HCT116 (cell line): ENCODE measurements around the gene NLRP14. TPM values are rescaled to one million over a fixed set of nuclear protein-coding genes. Genes with fewer than 3 reads are reported as not detected.
A peak's percentile ranks its signal among the peaks of the same experiment; 100 is the strongest.

Source experiments
- ATAC-seq: fragments of 200-7000 bp; cut with Tn5 transposase; 2 replicates; pipeline ENCODE4 v1.9.1; 2020; ENCODE audit warnings: mild to moderate bottlenecking, moderate library complexity
- BruUV-seq: library from RNA; stranded (reverse); fragments of 400-500 nt; replicated peaks from 2 replicates; lab custom pipeline; 2021; lab: Mats Ljungman, UMichigan
- CTCF ChIA-PET: fragments of 300-600 bp; sonication (Branson Sonifier 250); formaldehyde crosslinking; loops from one replicate; lab custom pipeline; 2021; ENCODE audit warnings: antibody characterized with exemption; lab: Charles Lee
- POLR2A ChIA-PET: fragments of 300-600, 350-600 bp; sonication (Branson Sonifier 250); formaldehyde crosslinking; loops from one replicate; lab custom pipeline; 2021; ENCODE audit warnings: antibody characterized with exemption; lab: Charles Lee
- RAD21 ChIA-PET, 2 experiments: fragments of 300-600 bp; sonication (Branson Sonifier 250); formaldehyde crosslinking; loops; one replicate each; lab custom pipeline; 2023; ENCODE audit warnings: low total read pairs in 2 of 2; ENCODE audit not compliant: uncharacterized antibody in 2 of 2, unreplicated experiment in 2 of 2, low non-redundant PET in 1 of 2; lab: Charles Lee
- DNase-seq: peaks from one replicate; pipeline ENCODE4 v3.0.0-alpha.2; 2010; ENCODE audit warnings: low read depth, low spot score
- H2AFZ ChIP-seq: fragments of 200-600 bp; shearing (Covaris generic), sonication (generic); 2 replicates; pipeline ENCODE4 v1.6.1; 2017; ENCODE audit warnings: low read depth, mixed run types, mixed read lengths, antibody characterized with exemption, low read length; ENCODE audit not compliant: poor library complexity, severe bottlenecking
- H3K27ac ChIP-seq: 2 replicates; pipeline ENCODE4 v1.5.1; 2012; ENCODE audit warnings: low read depth, low read length
- H3K27me3 ChIP-seq: fragments of 200-600 bp; sonication (generic); 2 replicates; pipeline ENCODE4 v1.6.1; 2016; ENCODE audit warnings: mixed run types, low read length, mixed read lengths; ENCODE audit not compliant: insufficient read depth
- H3K36me3 ChIP-seq, 2 experiments: fragments of 200-500 bp in 1 of 2; fragments of 200-600 bp in 1 of 2; sonication (Bioruptor generic) in 1 of 2; sonication (generic) in 1 of 2; 2 replicates each; pipeline versions ENCODE4 v1.5.1 to v1.6.1; 2014 to 2016; ENCODE audit warnings: low read length in 2 of 2, inconsistent platforms in 1 of 2, mixed read lengths in 1 of 2, mixed run types in 1 of 2; ENCODE audit not compliant: insufficient read depth in 2 of 2, control insufficient read depth in 1 of 2
- H3K4me1 ChIP-seq, 2 experiments: fragments of 200-600 bp in 1 of 2; sonication (generic) in 1 of 2; 2 replicates each; pipeline versions ENCODE4 v1.5.1 to v1.6.1; 2012 to 2017; ENCODE audit warnings: low read length in 2 of 2, inconsistent platforms in 1 of 2, mild to moderate bottlenecking in 1 of 2, mixed read lengths in 1 of 2, mixed run types in 1 of 2, moderate library complexity in 1 of 2; ENCODE audit not compliant: insufficient read depth in 2 of 2, control insufficient read depth in 1 of 2
- H3K4me2 ChIP-seq: fragments of 200-600 bp; sonication (generic); 2 replicates; pipeline ENCODE4 v1.6.1; 2017; ENCODE audit warnings: mixed run types, low read length, mixed read lengths
- H3K4me3 ChIP-seq, 2 experiments: fragments of 200-600 bp in 1 of 2; sonication (generic) in 1 of 2; replicated peaks in 1 of 2; 2 replicates each; pipeline ENCODE4 v1.5.1; 2011 to 2016; ENCODE audit warnings: low read length in 2 of 2, control low read depth in 1 of 2, low read depth in 1 of 2, mild to moderate bottlenecking in 1 of 2, mixed read lengths in 1 of 2, mixed run types in 1 of 2
- H3K79me2 ChIP-seq: fragments of 200-600 bp; sonication (generic); 2 replicates; pipeline ENCODE4 v1.6.1; 2017; ENCODE audit warnings: mild to moderate bottlenecking, mixed run types, low read length, moderate library complexity, mixed read lengths; ENCODE audit not compliant: insufficient read depth
- H3K9ac ChIP-seq: fragments of 200-600 bp; sonication (generic); 2 replicates; pipeline ENCODE4 v1.6.1; 2016; ENCODE audit warnings: low read length, mixed read lengths
- H3K9me2 ChIP-seq: fragments of 200-600 bp; sonication (generic), shearing (Covaris generic); 2 replicates; pipeline ENCODE4 v1.6.1; 2017; ENCODE audit warnings: mixed run types, mild to moderate bottlenecking, moderate library complexity; ENCODE audit not compliant: insufficient read depth
- H3K9me3 ChIP-seq, 2 experiments: fragments of 200-500 bp in 1 of 2; fragments of 200-600 bp in 1 of 2; sonication (Bioruptor generic) in 1 of 2; sonication (generic) in 1 of 2; 2 replicates each; pipeline ENCODE4 v1.6.1; 2014 to 2017; ENCODE audit warnings: low read length in 2 of 2, mixed read lengths in 2 of 2, inconsistent platforms in 1 of 2, low read depth in 1 of 2, mild to moderate bottlenecking in 1 of 2, mixed run types in 1 of 2, moderate library complexity in 1 of 2; ENCODE audit not compliant: control insufficient read depth in 1 of 2, insufficient read depth in 1 of 2
- H4K20me1 ChIP-seq: fragments of 200-600 bp; sonication (generic), shearing (Covaris generic); 2 replicates; pipeline ENCODE4 v1.6.1; 2017; ENCODE audit warnings: mixed run types, mild to moderate bottlenecking, moderate library complexity; ENCODE audit not compliant: insufficient read depth
- ATF3 ChIP-seq: IDR thresholded peaks from 2 replicates; pipeline ENCODE4 v1.6.1; 2012
- CTCF ChIP-seq, 3 experiments: fragments of 200-600 bp in 1 of 3; sonication (generic) in 1 of 3; IDR thresholded peaks in 2 of 3; conservative IDR thresholded peaks in 1 of 3; 2 replicates each; pipeline ENCODE4 v1.5.1; 2012 to 2017; ENCODE audit warnings: low read depth in 2 of 3, low read length in 2 of 3, antibody characterized with exemption in 1 of 3, borderline replicate concordance in 1 of 3, control low read depth in 1 of 3, mild to moderate bottlenecking in 1 of 3, mixed read lengths in 1 of 3, mixed run types in 1 of 3, moderate library complexity in 1 of 3; ENCODE audit not compliant: insufficient read depth in 1 of 3
- EGR1 ChIP-seq: IDR thresholded peaks from 2 replicates; pipeline ENCODE4 v1.6.1; 2012; ENCODE audit warnings: low read depth
- JUND ChIP-seq: IDR thresholded peaks from 2 replicates; pipeline ENCODE4 v1.6.1; 2012
- POLR2AphosphoS5 ChIP-seq: IDR thresholded peaks from 2 replicates; pipeline ENCODE4 v1.6.1; 2011; ENCODE audit warnings: mild to moderate bottlenecking, low read depth, low read length, moderate library complexity
- RAD21 ChIP-seq: IDR thresholded peaks from 2 replicates; pipeline ENCODE4 v1.6.1; 2012; ENCODE audit warnings: low read depth, mild to moderate bottlenecking
- SIN3A ChIP-seq: IDR thresholded peaks from 2 replicates; pipeline ENCODE4 v1.6.1; 2012; ENCODE audit warnings: low read depth
- SRF ChIP-seq: IDR thresholded peaks from 2 replicates; pipeline ENCODE4 v1.6.1; 2012; ENCODE audit warnings: low read depth
- TCF7L2 ChIP-seq: IDR thresholded peaks from 2 replicates; pipeline ENCODE4 v1.7.0; 2011; ENCODE audit warnings: borderline replicate concordance, inconsistent platforms; ENCODE audit not compliant: insufficient read depth, insufficient read length; ENCODE audit errors: extremely low read depth
- YY1 ChIP-seq: IDR thresholded peaks from 2 replicates; pipeline ENCODE4 v1.6.1; 2011; ENCODE audit warnings: low read length, low read depth, moderate library complexity, mild to moderate bottlenecking; ENCODE audit not compliant: insufficient replicate concordance; ENCODE audit errors: extremely low read depth
- ZBTB33 ChIP-seq: IDR thresholded peaks from 2 replicates; pipeline ENCODE4 v1.6.1; 2011; ENCODE audit warnings: mild to moderate bottlenecking, low read length, moderate library complexity; ENCODE audit not compliant: insufficient replicate concordance; ENCODE audit errors: extremely low read depth
- intact Hi-C: fragments of 100-400 bp; cut with micrococcal nuclease; formaldehyde crosslinking; loops from 2 replicates; pipeline ENCODE4 v1.10.0; 2022
- total RNA-seq: library from RNA; stranded (reverse); gene quantifications from one replicate; pipeline ENCODE4 v1.2.1, GENCODE V29; 2021; ENCODE audit not compliant: unreplicated experiment

Gene NLRP14
- total RNA-seq, 1 experiment from 2014 or later: 0.49 TPM

GRCh38 chr11:7098235-7098832 lies 78.1 kb downstream of the NLRP14 start:
- Histone ChIP-seq H3K4me2 (no peak overlapping the region), H3K36me3 (no peaks in the 10 kb centered on the region; a peak in 1 of 4 replicates), H2AFZ (no peak overlapping the region), H3K79me2 (no peaks in the 10 kb centered on the region), H3K4me1 (no peaks in the 10 kb centered on the region), H3K9ac (no peak overlapping the region), H3K9me2 (no peaks in the 10 kb centered on the region), H3K4me3 (no peak overlapping the region), H4K20me1 (no peaks in the 10 kb centered on the region), H3K27ac (no peak overlapping the region), H3K9me3 (no peaks in the 10 kb centered on the region), H3K27me3 (peaks cover 59% of the 10 kb centered on the region)
- intact Hi-C loops: loop anchor here (1.0 to 10.0 kb wide), 5 partner anchors 180 to 996 kb away; partner anchors contain the start of gene EIF3F
- RAD21 ChIA-PET: no interaction called here
- POLR2A ChIA-PET: no interaction called here
- TF ChIP-seq SIN3A: no peak
- TF ChIP-seq ATF3: no peak
- no peak for TF ChIP-seq POLR2AphosphoS5
- TF ChIP-seq EGR1: no peak
- no peak for TF ChIP-seq SRF
- peak; percentile 91 for TF ChIP-seq RAD21
- no peak for TF ChIP-seq JUND
- TF ChIP-seq YY1: no peak
- peak; percentile 46 to 74 (median 72) for TF ChIP-seq CTCF (IDR thresholded peaks at IDR 0.05 in 2 of 3, conservative IDR thresholded peaks at IDR 0.05 in 1 of 3; ENCODE audit: borderline replicate concordance in 1 of 3, insufficient read depth in 1 of 3, low read depth in 2 of 3, low read length in 2 of 3)
- no peak for TF ChIP-seq ZBTB33
- no peak for TF ChIP-seq TCF7L2
- BruUV-seq: no TSS peak
- DNase-seq (peak; percentile 50), ATAC-seq (peak; percentile 91)
- CTCF ChIA-PET: interaction anchor here (1.0 to 2.0 kb wide), 12 partner anchors 180 to 993 kb away, joined by 3 to 12 read pairs (median 4); partner anchors contain the start of gene EIF3F
